Gastroesophageal sphincter (tissue), 4 donors: Measurements from ENCODE around the gene LRRC42. TPM values are rescaled to one million over a fixed set of nuclear protein-coding genes. Genes with fewer than 3 reads are reported as not detected.

ENCODE experiments used
- ATAC-seq: fragments of 150-250 bp; one replicate; pipeline ENCODE4 v1.9.1; 2016; ENCODE audit warnings: mild to moderate bottlenecking, moderate library complexity
- H3K27ac ChIP-seq, 4 donors: fragments of 200-600 bp; sonication (generic) in 3 of 4; 1 replicate in 3 of 4; 2 replicates in 1 of 4; pipeline ENCODE4 v1.5.1; 2016 to 2019
- H3K27me3 ChIP-seq: fragments of 200-600 bp; sonication (generic); one replicate; pipeline ENCODE4 v1.5.1; 2019
- H3K36me3 ChIP-seq, 2 donors: fragments of 200-600 bp; sonication (generic); one replicate each; pipeline ENCODE4 v1.5.1; 2019; ENCODE audit warnings: control low read depth in 1 of 2
- H3K4me1 ChIP-seq, 3 donors: fragments of 200-600 bp; sonication (generic); 1 replicate in 2 of 3; 2 replicates in 1 of 3; pipeline ENCODE4 v1.5.1; 2016 to 2019; ENCODE audit warnings: control low read depth in 2 of 3
- H3K4me3 ChIP-seq, 2 donors: fragments of 200-600 bp; sonication (generic); one replicate each; pipeline ENCODE4 v1.5.1; 2019; ENCODE audit warnings: mild to moderate bottlenecking in 1 of 2, moderate library complexity in 1 of 2
- H3K9me3 ChIP-seq, 3 donors: fragments of 200-600 bp; sonication (generic); one replicate each; pipeline ENCODE4 v1.5.1; 2017 to 2019; ENCODE audit warnings: control low read depth in 2 of 3
- EP300 ChIP-seq: sonication (generic); formaldehyde crosslinking; IDR thresholded peaks from one replicate; pipeline ENCODE4 v1.6.1; 2017; ENCODE audit warnings: antibody characterized with exemption, mild to moderate bottlenecking
- POLR2A ChIP-seq, 2 donors: fragments of 450-650 bp; IDR thresholded peaks; one replicate each; pipeline ENCODE4 v1.6.1; 2017; ENCODE audit warnings: antibody characterized with exemption in 2 of 2, mild to moderate bottlenecking in 2 of 2, moderate library complexity in 1 of 2
- POLR2AphosphoS5 ChIP-seq: sonication (generic); formaldehyde crosslinking; IDR thresholded peaks from one replicate; pipeline ENCODE4 v1.6.1; 2017; ENCODE audit warnings: antibody characterized with exemption
- WGBS, 2 donors: methylation state at CpG; one replicate each; pipeline ENCODE4 v1.1.5; 2018; ENCODE audit warnings: low coverage in 1 of 2; 5-methylcytosine and 5-hydroxymethylcytosine counted together
- total RNA-seq, 4 donors: library from RNA; depleted of rRNA; stranded (reverse); fragments of >200 nt; gene quantifications; one replicate each; pipeline ENCODE4 v1.1.0, GENCODE V29; 2016
- TF ChIP-seq, protein P1 (sequence below), 4 experiments: fragments of 200-600 bp in 2 of 4; fragments of 450-650 bp in 2 of 4; sonication (generic) in 1 of 4; IDR thresholded peaks; one replicate each; pipeline ENCODE4 v1.5.1; 2017 to 2019; ENCODE audit warnings: antibody characterized with exemption in 4 of 4, mild to moderate bottlenecking in 2 of 4, moderate library complexity in 2 of 4

The LRRC42 gene
- total RNA-seq, 4 donors from 2014 or later: 19.6 to 31.4 (median 23.9) TPM

DNA sequence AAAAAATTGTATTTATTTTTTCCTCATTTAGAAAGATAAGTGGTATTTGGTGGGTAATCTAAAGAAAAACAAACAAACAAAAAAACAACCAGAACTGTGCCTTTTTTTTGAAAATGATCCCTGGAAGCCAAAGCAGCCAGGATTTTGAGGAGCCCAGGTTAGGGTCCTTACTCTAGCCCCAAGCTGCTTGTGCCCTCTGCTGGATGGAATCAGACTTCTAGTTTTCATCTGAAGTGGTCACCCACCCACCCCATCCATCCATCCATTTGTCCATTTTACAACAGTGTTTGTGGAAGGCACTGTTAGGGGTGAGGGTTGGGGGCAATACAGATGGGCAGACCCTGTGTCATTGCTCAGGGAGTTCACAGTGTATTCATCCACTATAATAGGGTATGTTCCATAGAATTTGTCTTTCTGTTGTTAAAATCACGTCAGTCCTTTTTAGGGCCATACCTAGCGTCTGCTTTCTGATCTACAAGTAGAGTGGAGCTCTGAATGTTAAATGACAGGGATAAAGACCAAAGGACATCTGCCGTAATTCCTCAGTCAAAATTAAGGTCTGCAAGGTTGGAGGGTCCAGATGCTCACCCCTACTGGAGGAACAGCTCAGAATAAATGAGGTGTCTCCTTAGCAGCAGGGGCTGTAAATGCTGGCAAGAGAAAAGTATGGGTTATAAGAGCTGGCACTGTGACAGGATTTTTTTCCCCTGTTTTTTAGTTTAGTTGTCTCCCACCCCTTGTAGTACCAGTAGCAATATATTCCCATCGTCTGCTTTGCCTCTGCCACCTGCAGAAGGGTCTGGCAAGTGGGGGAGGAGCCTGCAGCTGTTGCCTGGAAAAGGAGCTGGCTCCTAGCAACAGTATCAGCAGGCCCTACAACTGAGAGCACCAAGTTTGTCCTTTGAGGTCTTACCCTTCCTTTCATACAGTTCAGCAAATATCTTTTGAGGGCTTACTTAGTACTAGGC lies 3.2 kb downstream of the LRRC42 start:
- Histone ChIP-seq H3K4me3 (no peak overlapping the region), H3K4me1 (peaks cover 2 to 68% (median 16%) of the 10 kb centered on the region in 3 donors), H3K36me3 (peaks cover 0 to 27% of the 10 kb centered on the region in 2 donors), H3K9me3 (no peaks in the 10 kb centered on the region), H3K27ac (peak overlapping the region in 3 of 4 donors; percentile 4 to 42 (median 31)), H3K27me3 (no peaks in the 10 kb centered on the region)
- 37 to 79% methylated on average over 2 to 4 of the region's 4 CpGs for WGBS, 2 donors
- TF ChIP-seq POLR2AphosphoS5 (no peak), EP300 (no peak), POLR2A (IDR thresholded peaks at IDR 0.05) (no peak)
- TF ChIP-seq, protein P1, sequence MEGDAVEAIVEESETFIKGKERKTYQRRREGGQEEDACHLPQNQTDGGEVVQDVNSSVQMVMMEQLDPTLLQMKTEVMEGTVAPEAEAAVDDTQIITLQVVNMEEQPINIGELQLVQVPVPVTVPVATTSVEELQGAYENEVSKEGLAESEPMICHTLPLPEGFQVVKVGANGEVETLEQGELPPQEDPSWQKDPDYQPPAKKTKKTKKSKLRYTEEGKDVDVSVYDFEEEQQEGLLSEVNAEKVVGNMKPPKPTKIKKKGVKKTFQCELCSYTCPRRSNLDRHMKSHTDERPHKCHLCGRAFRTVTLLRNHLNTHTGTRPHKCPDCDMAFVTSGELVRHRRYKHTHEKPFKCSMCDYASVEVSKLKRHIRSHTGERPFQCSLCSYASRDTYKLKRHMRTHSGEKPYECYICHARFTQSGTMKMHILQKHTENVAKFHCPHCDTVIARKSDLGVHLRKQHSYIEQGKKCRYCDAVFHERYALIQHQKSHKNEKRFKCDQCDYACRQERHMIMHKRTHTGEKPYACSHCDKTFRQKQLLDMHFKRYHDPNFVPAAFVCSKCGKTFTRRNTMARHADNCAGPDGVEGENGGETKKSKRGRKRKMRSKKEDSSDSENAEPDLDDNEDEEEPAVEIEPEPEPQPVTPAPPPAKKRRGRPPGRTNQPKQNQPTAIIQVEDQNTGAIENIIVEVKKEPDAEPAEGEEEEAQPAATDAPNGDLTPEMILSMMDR (IDR thresholded peaks at IDR 0.05): peak in 3 of 4 experiments; percentile 47 to 62 (median 57)
- ATAC-seq: no peak

GRCh38 chr1:53951697-53952096 lies 5.5 kb downstream of the LRRC42 start:
- Histone ChIP-seq H3K27me3 (no peaks in the 10 kb centered on the region), H3K4me3 (no peak overlapping the region), H3K27ac (no peak overlapping the region), H3K4me1 (peaks cover 2 to 73% (median 11%) of the 10 kb centered on the region in 3 donors), H3K9me3 (no peaks in the 10 kb centered on the region), H3K36me3 (peaks cover 0 to 30% of the 10 kb centered on the region in 2 donors)
- no peak for ATAC-seq
- no peak for TF ChIP-seq POLR2AphosphoS5
- TF ChIP-seq POLR2A (IDR thresholded peaks at IDR 0.05): no peak
- TF ChIP-seq, protein P1 (IDR thresholded peaks at IDR 0.05): no peak
- WGBS, 2 donors: 93 to 100% methylated on average over 2 of the region's 5 CpGs

GRCh38 chr1:53954128-53954527 lies 8.0 kb downstream of the LRRC42 start:
- TF ChIP-seq, protein P1 (IDR thresholded peaks at IDR 0.05): no peak
- TF ChIP-seq POLR2A (IDR thresholded peaks at IDR 0.05): no peak
- no peak for TF ChIP-seq POLR2AphosphoS5
- TF ChIP-seq EP300: no peak
- 25 to 35% methylated on average over 2 of the region's 2 CpGs for WGBS, 2 donors
- Histone ChIP-seq H3K27ac (peak overlapping the region in 1 of 4 donors; percentile 54), H3K27me3 (no peaks in the 10 kb centered on the region), H3K4me3 (no peak overlapping the region), H3K36me3 (peaks cover 0 to 42% of the 10 kb centered on the region in 2 donors), H3K4me1 (peaks cover 2 to 61% (median 11%) of the 10 kb centered on the region in 3 donors), H3K9me3 (no peaks in the 10 kb centered on the region)
- ATAC-seq: no peak

GRCh38 chr1:53956308-53957168 lies 10.4 kb downstream of the LRRC42 start:
- peaks cover 0 to 64% of the 10 kb centered on the region in 2 donors for H3K36me3 ChIP-seq
- TF ChIP-seq EP300 (no peak), POLR2AphosphoS5 (no peak), POLR2A (IDR thresholded peaks at IDR 0.05) (no peak)
- TF ChIP-seq, protein P1 (IDR thresholded peaks at IDR 0.05): no peak
- H3K9me3 ChIP-seq: no peaks in the 10 kb centered on the region
- H3K4me3 ChIP-seq: no peak overlapping the region
- peak overlapping the region in 3 of 4 donors; percentile 41 to 67 (median 65) for H3K27ac ChIP-seq
- WGBS, 2 donors: 82 to 88% methylated on average over 3 of the region's 3 CpGs
- H3K4me1 ChIP-seq: peaks cover 2 to 42% (median 8%) of the 10 kb centered on the region in 3 donors
- no peaks in the 10 kb centered on the region for H3K27me3 ChIP-seq
- ATAC-seq: peak; percentile 61
